Muscle of leg (tissue), 11 donors: ENCODE results near the gene CREG2. TPM values are rescaled to one million over a fixed set of nuclear protein-coding genes. Genes with fewer than 3 reads are reported as not detected.

Experiments
- DNase-seq: peaks from one replicate; pipeline ENCODE4 v3.0.0; 2013
- H3K27ac ChIP-seq: one replicate; pipeline ENCODE4 v1.5.1; 2013; ENCODE audit warnings: mild to moderate bottlenecking, low read length, control low read depth
- H3K27me3 ChIP-seq: one replicate; pipeline ENCODE4 v1.6.1; 2013; ENCODE audit warnings: low read length; ENCODE audit not compliant: control insufficient read depth, insufficient read depth
- H3K36me3 ChIP-seq: one replicate; pipeline ENCODE4 v1.6.1; 2013; ENCODE audit warnings: low read length; ENCODE audit not compliant: control insufficient read depth, insufficient read depth
- H3K4me1 ChIP-seq: one replicate; pipeline ENCODE4 v1.6.1; 2013; ENCODE audit warnings: low read length; ENCODE audit not compliant: control insufficient read depth, insufficient read depth
- H3K4me3 ChIP-seq: one replicate; pipeline ENCODE4 v1.5.1; 2013; ENCODE audit warnings: low read length, control low read depth
- H3K9me3 ChIP-seq: replicated peaks from 2 replicates; pipeline ENCODE4 v1.6.1; 2013; ENCODE audit warnings: low read depth, low read length; ENCODE audit not compliant: control insufficient read depth
- WGBS: methylation state at CpG from one replicate; pipeline ENCODE4 v1.1.5; 2013; ENCODE audit warnings: missing lambda C conversion rate; ENCODE audit not compliant: insufficient coverage; 5-methylcytosine and 5-hydroxymethylcytosine counted together
- polyA plus RNA-seq, 8 donors: library from polyadenylated mRNA; unstranded; fragments of 120-200 nt; gene quantifications; one replicate each; pipeline versions ENCODE4 v1.2.1 to v1.2.3, GENCODE V29; 2013; ENCODE audit warnings: inconsistent platforms in 1 of 8, low replicate concordance in 1 of 8; ENCODE audit not compliant: insufficient read length in 8 of 8, insufficient read depth in 1 of 8
- total RNA-seq: library from RNA; stranded (reverse); fragments of 120-200 nt; gene quantifications from one replicate; pipeline ENCODE4 v1.2.4, GENCODE V29; 2013

The CREG2 gene
- total and polyA plus RNA-seq, 9 donors, result 2.4 to 5.3 (median 3.5) TPM

- peaks cover 4% of the 10 kb centered on the region for H3K27me3 ChIP-seq
- H3K4me1 ChIP-seq, result no peaks in the 10 kb centered on the region
- DNase-seq, result no peak
- 58% methylated on average over 2 of the region's 5 CpGs for WGBS
- peaks cover 4% of the 10 kb centered on the region for H3K9me3 ChIP-seq
- no peak overlapping the region for H3K27ac ChIP-seq
- no peak overlapping the region for H3K4me3 ChIP-seq
- H3K36me3 ChIP-seq, result no peaks in the 10 kb centered on the region
These were observed 23.4 kb upstream of the CREG2 start for GRCh38 chr2:101410746-101411145.

- H3K27ac ChIP-seq, result no peak overlapping the region
- H3K4me1 ChIP-seq, result no peaks in the 10 kb centered on the region
- DNase-seq, result no peak
- peaks cover 2% of the 10 kb centered on the region for H3K27me3 ChIP-seq
- 87% methylated on average over 5 of the region's 5 CpGs for WGBS
- H3K9me3 ChIP-seq, result peaks cover 3% of the 10 kb centered on the region
- no peaks in the 10 kb centered on the region for H3K36me3 ChIP-seq
- H3K4me3 ChIP-seq, result no peak overlapping the region
These were observed 22.8 kb upstream of the CREG2 start for GRCh38 chr2:101410114-101410513.

DNA sequence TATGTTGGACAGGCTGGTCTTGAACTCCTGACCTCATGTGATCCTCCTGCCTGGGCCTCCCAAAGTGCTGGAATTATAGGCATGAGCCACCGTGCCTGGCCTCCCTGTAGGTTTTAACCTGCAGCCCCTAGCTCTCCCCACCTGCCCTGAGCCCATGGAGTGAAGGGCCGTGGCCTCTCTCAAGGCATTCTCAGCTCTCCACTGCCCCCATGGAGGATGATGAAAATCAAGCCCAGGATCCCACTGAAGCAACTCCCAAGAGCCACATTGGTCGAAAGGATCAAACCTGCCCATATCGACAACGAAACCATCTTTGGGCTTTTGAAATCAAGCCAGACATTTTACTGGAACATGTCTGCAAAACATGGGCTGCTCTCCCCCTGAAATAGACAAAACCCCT lies 22.4 kb upstream of the CREG2 start:
- DNase-seq, result no peak
- WGBS, result 61% methylated on average over 5 of the region's 5 CpGs
- Histone ChIP-seq H3K9me3 (no peaks in the 10 kb centered on the region), H3K4me1 (no peaks in the 10 kb centered on the region), H3K27me3 (no peaks in the 10 kb centered on the region), H3K4me3 (no peak overlapping the region), H3K36me3 (no peaks in the 10 kb centered on the region), H3K27ac (no peak overlapping the region)

DNA sequence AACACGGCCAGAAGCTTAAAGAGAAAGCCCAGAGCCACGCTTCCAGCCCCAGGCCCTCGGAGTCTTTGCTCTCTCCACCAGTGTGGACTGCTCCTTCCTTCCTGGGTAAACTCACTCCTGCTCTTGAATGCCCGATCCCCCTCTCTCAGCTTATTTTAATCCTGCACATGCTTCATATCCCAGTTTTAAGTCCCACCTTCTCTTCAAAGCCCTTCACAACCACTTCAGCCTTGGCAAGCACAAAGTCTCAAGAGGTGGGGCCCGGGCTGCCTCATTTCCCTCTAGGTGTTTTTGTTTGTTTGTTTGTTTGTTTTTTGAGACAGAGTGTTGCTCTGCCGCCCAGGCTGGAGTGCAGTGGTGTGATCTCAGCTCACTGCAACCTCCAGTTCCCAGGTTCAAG lies 21.6 kb upstream of the CREG2 start:
- no peak for DNase-seq
- no peak overlapping the region for H3K27ac ChIP-seq
- H3K4me1 ChIP-seq, result no peaks in the 10 kb centered on the region
- WGBS, result 70% methylated on average over 4 of the region's 6 CpGs
- no peak overlapping the region for H3K4me3 ChIP-seq
- no peaks in the 10 kb centered on the region for H3K36me3 ChIP-seq
- H3K27me3 ChIP-seq, result no peaks in the 10 kb centered on the region
- no peaks in the 10 kb centered on the region for H3K9me3 ChIP-seq

DNA sequence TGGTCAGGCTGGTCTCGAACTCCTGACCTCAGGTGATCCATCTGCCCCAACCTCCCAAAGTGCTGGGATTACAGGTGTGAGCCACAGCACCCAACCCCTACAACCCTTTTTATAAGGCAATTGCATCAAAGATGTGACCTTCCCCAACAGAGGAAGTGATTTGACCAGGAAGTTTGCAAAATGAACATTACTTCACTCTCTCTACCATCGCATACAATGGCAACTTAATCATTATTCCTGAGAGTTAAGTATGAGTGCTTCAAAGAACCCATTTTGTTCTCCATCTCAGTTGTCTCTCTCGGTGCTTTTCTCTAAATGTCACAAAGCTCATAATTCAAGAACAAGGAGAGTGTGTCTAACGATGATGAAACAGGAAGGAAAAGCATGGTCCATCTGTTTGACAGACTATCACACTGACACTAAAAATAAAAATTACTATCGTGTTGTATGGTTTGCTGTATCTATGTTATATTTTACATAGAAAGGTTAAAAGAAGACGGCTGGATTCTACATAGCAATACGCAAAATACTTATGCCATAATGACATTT lies 18.1 kb upstream of the CREG2 start:
- H3K27me3 ChIP-seq, result peaks cover 7% of the 10 kb centered on the region
- DNase-seq, result no peak
- H3K4me1 ChIP-seq, result peaks cover 9% of the 10 kb centered on the region
- no CpG with 5 or more reads among the region's 7 CpGs for WGBS
- H3K36me3 ChIP-seq, result no peaks in the 10 kb centered on the region
- H3K27ac ChIP-seq, result no peak overlapping the region
- H3K4me3 ChIP-seq, result no peak overlapping the region
- H3K9me3 ChIP-seq, result no peaks in the 10 kb centered on the region

DNA sequence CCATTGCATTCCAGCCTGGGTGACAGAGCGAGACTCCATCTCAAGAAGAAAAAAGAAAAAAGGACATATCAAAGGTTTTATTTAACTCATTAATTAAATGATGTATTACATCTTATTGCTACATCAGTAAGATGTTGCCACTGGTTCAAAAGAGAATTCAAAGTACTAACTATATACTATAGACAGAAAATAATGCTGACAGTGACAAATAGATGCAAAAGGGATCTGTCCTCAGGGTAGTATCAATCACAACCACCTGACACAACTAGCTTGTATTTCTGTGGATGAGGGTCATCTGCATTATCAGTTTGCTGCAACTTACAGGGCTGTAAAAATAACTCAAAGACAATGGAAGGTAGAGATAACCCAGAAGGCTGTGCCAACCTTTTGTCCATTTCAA lies 16.4 kb upstream of the CREG2 start:
- Histone ChIP-seq H3K36me3 (no peaks in the 10 kb centered on the region), H3K27ac (no peak overlapping the region), H3K9me3 (no peaks in the 10 kb centered on the region), H3K27me3 (peaks cover 7% of the 10 kb centered on the region), H3K4me3 (no peak overlapping the region), H3K4me1 (peaks cover 14% of the 10 kb centered on the region)
- WGBS, result no CpG with 5 or more reads among the region's 1 CpG
- DNase-seq, result no peak

DNA sequence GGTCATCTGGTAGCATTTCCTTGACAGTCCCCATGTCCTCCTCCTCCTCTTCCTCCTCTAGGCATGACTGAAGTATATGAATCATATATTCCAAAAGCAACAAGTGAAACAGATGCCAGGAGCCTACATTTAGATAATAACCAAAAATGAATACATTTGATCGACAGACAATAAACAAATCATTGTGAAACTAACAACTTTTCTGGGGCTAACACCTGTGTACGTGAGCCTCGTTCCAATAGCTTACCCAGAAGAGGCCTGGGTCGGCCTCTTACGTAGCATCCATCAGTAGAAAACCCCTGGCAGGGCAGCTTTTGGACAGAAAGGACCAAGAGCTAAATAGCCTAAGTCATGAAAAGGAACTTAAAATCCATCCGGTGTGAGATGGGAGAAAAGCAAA lies 15.3 kb upstream of the CREG2 start:
- Histone ChIP-seq H3K9me3 (no peaks in the 10 kb centered on the region), H3K4me1 (peaks cover 14% of the 10 kb centered on the region), H3K4me3 (no peak overlapping the region), H3K27me3 (peaks cover 8% of the 10 kb centered on the region), H3K27ac (no peak overlapping the region), H3K36me3 (no peaks in the 10 kb centered on the region)
- no peak for DNase-seq
- 85% methylated on average over 5 of the region's 6 CpGs for WGBS

DNA sequence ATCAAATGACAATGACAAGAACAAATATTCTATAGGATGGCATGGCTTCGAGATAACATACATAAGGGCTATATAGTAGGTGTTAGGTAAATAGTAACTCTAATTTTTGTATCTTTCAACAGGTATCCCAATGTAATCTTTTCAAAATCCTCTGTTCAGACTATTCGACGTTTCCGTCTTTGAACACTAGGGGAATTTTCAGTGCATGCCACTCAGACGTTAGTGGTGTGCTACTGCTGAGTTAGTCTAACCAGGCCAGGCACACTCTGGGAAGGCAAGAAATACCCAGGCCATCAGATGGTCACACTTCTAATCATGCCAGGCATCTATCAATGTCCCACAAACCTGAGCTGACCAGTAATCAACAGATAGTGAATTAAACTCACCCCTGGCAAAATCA lies 14.6 kb upstream of the CREG2 start:
- WGBS, result 75% methylated on average over 2 of the region's 5 CpGs
- Histone ChIP-seq H3K27ac (no peak overlapping the region), H3K4me1 (peaks cover 14% of the 10 kb centered on the region), H3K36me3 (no peaks in the 10 kb centered on the region), H3K27me3 (peaks cover 8% of the 10 kb centered on the region), H3K4me3 (no peak overlapping the region), H3K9me3 (no peaks in the 10 kb centered on the region)
- no peak for DNase-seq

GRCh38 chr2:101401326-101401665 lies 14.0 kb upstream of the CREG2 start:
- H3K4me1 ChIP-seq, result peaks cover 14% of the 10 kb centered on the region
- H3K9me3 ChIP-seq, result no peaks in the 10 kb centered on the region
- WGBS, result 90% methylated on average over 7 of the region's 8 CpGs
- no peak overlapping the region for H3K4me3 ChIP-seq
- no peak overlapping the region for H3K27ac ChIP-seq
- no peak for DNase-seq
- peaks cover 8% of the 10 kb centered on the region for H3K27me3 ChIP-seq
- H3K36me3 ChIP-seq, result no peaks in the 10 kb centered on the region

DNA sequence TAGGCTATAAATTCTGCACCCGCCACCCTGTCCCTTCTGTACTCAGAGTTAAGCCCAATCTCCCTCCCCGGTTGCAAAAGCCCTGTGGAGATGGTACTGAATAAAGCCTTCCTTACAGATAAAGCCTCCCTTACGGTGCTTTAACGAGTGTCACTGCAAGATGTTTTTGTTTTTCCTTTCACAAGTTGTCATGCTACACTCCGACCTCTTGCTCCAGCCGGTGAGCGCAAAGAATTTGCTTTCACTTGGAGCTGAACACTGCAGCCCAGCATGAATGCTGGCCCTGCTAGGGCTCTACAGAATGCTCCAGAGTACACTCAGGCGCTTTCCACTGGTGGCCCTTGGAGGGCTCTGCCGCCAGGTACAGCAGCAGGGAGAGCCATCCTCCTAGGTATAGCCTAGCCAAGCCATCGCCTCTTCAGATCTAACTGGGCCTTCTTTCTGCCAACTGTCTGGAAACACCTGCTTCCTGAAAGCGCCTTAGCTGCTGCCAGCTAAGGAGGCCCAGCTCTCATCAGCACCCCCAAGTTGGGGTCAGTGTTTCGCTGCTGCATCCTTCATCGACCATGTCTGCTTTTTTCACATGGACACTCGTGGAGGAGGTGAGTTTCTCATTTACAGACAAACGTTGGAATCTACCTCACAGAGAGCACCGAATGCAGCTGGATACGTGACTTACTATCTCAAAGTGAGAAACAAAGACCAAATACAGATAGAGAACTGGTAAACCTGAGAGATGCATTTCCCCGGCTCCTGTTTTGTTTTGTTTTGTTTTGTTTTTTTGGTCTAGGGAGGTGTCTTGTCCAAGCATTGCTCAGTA lies 13.4 kb upstream of the CREG2 start:
- WGBS, result 58% methylated on average over 11 of the region's 18 CpGs
- Histone ChIP-seq H3K27ac (no peak overlapping the region), H3K27me3 (peaks cover 8% of the 10 kb centered on the region), H3K9me3 (no peaks in the 10 kb centered on the region), H3K4me3 (no peak overlapping the region), H3K36me3 (no peaks in the 10 kb centered on the region), H3K4me1 (peaks cover 14% of the 10 kb centered on the region)
- no peak for DNase-seq
